Fibroblast of villous mesenchyme (primary cell): ENCODE results near the gene EMC8. TPM values are rescaled to one million over a fixed set of nuclear protein-coding genes. Genes with fewer than 3 reads are reported as not detected.

Source experiments
- DNase-seq: peaks from one replicate; pipeline ENCODE4 v3.0.0-alpha.2; 2010; ENCODE audit warnings: low read depth
- H3K4me3 ChIP-seq: 2 replicates; pipeline ENCODE4 v1.5.1; 2011; ENCODE audit warnings: low read depth, mild to moderate bottlenecking, low read length
- CTCF ChIP-seq: IDR thresholded peaks from 2 replicates; pipeline ENCODE4 v1.5.1; 2012; ENCODE audit warnings: low read depth, mild to moderate bottlenecking, low read length; ENCODE audit not compliant: insufficient read depth
- total RNA-seq: library from RNA; depleted of rRNA; stranded (reverse); fragments of >200 nt; gene quantifications from 2 replicates; pipeline ENCODE4 v1.2.3, GENCODE V29; 2012

EMC8 gene
- total RNA-seq, 1 donor = 30.2 TPM

GRCh38 chr16:85738923-85739715 lies 60.2 kb downstream of the EMC8 start:
- peak; percentile 51 for DNase-seq
- TF ChIP-seq CTCF = no peak
- H3K4me3 ChIP-seq = no peak overlapping the region

GRCh38 chr16:85736921-85737320 lies 62.4 kb downstream of the EMC8 start:
- no peak for DNase-seq
- TF ChIP-seq CTCF = no peak
- H3K4me3 ChIP-seq = no peak overlapping the region

GRCh38 chr16:85735946-85736345 lies 63.4 kb downstream of the EMC8 start:
- no peak for DNase-seq
- H3K4me3 ChIP-seq = no peak overlapping the region
- TF ChIP-seq CTCF = no peak

GRCh38 chr16:85735225-85735635 lies 64.1 kb downstream of the EMC8 start:
- TF ChIP-seq CTCF = no peak
- H3K4me3 ChIP-seq = no peak overlapping the region
- no peak for DNase-seq

GRCh38 chr16:85734311-85735017 lies 64.9 kb downstream of the EMC8 start:
- H3K4me3 ChIP-seq = no peak overlapping the region
- TF ChIP-seq CTCF = no peak
- DNase-seq = no peak

GRCh38 chr16:85733839-85734170 lies 65.5 kb downstream of the EMC8 start:
- no peak for TF ChIP-seq CTCF
- peak; percentile 17 for DNase-seq
- no peak overlapping the region for H3K4me3 ChIP-seq
